Stimulated activated naive CD4-positive, alpha-beta T cell (primary cell): ENCODE results near the gene KCNQ5.

Source experiments
- DNase-seq, 6 experiments: peaks; one replicate each; lab custom pipeline; 2025; lab: John Stamatoyannopoulos, UW

Gene KCNQ5

DNA sequence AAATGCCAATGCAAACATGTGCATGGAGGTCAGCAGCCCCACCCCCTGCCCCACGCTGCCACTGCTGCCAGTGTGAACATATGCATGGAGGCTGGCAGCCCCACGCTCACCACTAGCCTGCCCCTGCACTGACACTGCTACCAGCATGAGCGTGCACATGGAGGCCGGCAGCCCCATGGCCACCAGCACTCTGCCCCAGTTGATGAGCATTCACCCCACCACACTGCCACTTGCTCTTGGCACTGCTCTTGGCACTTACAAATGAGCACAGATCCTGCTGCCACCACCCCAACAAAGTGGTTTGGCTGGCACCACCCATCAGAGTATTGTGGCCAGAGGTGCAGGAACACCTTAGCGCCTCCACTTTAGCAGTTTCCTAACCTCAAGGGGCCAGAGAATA, 429.3 kb downstream of the KCNQ5 start:
- DNase-seq: no peak

DNA sequence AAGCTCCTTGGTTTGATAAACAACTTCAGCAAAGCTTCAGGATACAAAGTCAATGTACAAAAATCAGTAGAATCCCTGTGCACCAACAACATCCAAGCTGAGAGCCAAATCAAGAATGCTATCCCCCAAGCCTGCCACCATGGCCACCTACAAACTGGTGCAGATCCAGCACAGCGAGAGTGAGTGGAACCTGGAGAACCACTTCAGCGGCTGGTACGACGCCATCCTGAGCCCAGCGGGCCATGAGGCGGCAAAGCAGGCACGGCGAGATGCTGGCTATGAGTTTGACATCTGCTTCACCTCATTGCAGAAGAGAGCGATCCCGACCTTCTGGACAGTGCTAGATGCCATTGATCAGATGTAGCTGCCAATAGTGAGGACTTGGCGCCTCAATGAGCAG, 433.1 kb downstream of the KCNQ5 start:
- DNase-seq: no peak

DNA sequence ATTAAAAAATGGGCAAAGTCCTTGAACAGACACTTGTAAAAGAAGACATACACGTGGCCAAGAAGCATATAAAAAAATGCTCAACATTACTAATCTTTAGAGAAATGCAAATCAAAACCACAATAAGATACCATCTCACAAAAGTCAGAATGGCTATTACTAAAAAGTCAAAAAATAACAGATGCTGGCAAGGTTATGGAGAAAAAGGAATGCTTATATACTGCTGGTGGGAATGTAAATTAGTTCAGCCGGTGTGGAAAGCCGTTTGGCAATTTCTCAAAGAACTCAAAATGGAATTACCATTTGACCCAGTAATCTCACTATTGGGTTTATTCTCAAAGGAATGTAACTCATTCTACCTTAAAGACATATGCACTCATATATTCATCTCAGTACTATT, 436.9 kb downstream of the KCNQ5 start:
- DNase-seq: no peak

DNA sequence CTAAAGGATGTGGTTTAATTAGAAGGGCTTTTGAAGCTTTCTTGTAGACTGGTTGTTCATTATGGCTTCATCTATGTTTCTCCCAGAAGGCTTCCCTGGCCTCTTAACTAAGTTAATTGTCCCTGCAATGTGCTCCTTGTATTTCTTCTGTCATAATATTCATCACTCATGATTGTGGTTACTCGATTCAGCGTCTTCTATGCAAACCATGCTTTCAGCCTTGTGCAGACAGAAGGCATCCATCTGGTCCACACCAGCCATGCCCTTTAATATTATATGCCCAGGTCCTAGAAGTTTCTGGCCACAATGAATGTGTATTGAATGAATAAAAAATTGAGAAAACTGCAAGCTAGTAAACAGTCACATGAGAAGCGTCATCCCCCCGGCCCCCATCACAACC, 440.3 kb downstream of the KCNQ5 start:
- no peak for DNase-seq

DNA sequence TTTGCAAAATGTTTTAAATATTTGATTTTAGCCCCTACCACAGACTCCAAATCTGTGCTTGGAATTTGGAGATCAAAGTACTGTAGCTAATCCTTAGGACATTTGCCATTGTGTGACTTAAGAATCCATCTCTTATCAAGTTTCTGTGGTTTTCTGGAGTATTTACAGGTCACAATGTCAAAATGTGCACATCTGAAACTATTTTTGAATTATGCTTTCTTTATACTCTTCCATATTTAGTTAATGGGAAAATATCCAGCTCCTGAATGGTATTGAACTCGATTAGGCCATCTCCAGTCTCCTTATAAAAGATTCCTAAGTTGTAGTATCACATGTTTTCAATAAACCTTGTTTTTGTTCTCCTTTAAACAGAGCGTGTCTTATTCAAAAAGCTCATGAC, 441.0 kb downstream of the KCNQ5 start:
- DNase-seq: no peak

DNA sequence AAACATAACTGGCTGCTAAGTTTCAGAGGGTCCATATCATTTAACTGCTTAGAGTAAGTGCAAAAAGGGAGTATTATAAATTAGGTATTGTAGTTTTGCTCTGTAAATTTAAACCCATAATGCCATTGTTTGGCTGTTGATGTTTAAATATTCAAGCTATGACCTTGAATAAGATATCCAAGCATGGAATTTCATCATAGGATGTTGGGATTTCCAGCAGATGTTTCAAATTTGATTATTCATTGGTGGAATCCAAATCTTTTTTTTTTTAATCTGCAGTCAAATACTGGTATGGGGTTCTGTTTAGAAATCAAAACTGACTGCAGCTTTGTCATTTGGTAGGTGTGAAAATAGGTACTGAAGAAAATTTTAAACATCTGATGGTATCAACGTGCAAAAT, 442.4 kb downstream of the KCNQ5 start:
- no peak for DNase-seq

DNA sequence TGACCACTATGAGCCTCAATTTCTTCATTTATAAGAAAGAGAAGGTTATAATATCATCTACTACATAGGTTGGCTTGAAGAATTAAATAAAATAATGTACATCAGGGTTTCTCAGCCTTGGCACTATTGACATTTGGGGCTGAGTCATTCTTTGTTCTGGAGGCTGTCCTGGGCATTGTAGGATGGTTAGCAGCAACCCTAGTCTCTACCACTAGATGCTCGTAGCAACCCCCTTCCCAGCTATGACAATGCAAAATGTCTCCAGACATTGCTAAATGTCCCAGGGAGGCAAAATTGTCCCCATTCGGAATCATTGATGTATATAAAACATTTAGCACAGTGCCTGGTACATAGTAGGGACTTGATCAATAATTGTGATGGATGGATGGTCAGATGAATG, 451.4 kb downstream of the KCNQ5 start:
- no peak for DNase-seq

DNA sequence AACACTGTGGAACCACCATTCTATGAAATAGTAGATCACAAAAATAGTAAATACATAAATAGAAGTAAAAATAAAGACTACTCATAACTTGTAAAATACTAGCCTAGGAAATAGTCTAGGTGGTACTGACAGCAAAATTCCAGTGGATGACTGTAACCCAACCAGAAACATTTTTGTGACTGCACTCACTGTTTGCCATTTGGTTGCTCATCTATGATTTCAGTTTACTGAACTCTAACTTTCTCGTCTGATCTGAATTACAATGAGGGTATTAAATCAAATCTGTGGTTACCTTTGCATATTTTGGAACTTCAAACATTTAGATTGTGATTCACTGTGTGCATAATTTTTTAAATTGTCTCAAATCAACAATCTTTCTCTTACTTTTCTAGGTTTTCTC, 452.3 kb downstream of the KCNQ5 start:
- DNase-seq: no peak

DNA sequence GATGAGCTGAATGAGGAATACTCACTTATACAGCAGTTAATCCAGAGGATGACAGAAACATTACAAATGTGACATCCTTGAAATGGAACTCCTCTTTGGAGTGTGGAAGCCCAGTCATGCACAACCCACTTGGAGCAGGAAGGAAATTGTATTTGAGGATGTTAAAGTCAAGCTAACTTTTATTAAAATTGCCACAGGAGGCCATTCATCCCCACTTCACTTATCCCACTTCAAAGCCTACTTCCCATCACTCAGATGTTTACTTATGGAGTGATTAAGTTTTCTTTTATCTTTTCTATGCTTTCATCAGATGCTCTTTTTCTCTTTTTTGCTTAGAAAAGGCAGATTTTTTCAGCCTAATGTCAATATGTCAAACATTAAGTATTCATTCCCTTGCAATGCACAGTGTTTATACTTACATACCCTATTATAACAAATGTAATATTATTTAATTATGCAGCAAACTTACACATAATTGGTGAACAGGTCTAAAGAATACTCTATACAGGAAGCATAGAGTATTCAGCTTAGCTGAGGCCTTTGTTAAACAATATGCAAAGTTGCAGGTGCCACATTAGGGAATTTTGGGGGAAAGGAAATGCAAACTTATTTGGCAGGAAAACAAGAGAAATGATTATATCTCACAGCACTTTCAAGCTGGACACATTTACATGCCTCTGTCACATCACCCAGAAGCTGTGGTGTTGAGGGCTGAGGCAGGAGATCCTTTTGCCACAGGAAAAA, 454.5 kb downstream of the KCNQ5 start:
- DNase-seq: no peak

DNA sequence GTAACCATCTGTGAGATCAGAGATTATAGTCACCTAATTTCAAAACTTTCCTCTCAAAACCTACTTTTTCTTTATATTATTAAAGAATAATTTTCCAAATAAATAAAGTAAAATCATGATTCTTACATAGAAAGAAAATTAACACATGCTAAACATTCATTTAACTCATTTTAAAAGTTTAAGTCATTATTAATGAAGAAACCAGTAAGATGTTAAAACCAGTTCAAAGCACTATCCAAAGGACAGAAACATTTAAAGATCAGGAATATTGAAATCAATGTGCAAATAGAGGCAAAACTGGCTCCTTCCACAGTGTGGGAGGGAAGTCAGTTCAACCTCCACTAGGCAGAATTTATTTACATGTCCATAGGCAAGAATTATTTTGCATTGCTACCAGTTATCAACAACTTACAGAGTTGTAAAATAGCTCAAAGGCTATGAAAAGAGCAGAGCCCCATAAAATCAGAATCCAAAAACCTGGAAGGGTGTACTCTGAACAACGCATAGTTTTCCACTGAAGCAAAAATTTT, 456.5 kb downstream of the KCNQ5 start:
- DNase-seq: no peak

DNA sequence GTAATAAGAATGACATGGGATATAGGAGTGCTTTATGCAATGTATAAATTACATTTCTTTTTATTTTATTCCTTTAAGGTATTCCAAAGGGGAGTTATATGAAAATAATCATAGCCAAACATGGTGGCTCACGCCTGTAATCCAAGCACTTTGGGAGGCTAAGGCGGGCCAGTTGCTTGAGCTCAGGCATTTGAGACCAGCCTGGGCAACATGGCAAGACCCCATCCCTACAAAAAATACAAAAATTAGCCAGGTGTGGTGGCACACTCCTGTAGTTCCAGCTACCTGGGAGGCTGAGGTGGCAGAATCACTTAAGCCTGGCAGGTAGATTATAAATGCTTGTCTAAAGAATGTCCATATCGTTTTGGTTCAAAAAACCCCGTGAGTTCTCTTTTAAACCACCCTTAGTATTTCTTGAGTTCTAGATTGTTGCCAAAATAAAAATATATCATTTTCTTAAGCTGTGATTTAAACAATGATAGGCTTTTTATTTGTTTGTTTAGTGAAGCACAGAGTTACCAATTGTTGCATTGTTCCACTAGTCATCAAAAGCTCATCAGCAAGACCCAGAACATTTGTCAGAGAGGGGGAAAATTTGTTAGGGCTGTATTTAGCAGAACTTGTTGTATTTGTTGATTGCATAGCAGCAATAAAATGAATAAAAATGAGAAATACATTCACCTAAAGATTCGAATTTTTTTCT, 457.2 kb downstream of the KCNQ5 start:
- no peak for DNase-seq

DNA sequence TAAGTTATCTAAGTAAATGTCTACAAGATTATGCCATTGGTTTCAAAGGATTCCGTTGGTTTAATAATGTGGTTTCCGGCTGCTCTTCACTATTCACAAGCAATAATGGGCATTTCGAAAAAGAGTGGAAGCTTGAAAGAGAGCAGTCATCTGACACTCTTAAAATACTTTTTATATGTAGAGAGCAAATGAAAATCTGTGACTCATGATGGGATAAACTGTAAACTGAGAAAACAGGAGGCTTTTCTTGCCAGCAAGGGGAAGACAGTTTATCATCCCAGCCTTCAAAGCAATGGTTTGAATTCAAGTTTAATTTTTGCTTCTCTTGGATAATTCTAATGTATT, 457.7 kb downstream of the KCNQ5 start:
- no peak for DNase-seq

DNA sequence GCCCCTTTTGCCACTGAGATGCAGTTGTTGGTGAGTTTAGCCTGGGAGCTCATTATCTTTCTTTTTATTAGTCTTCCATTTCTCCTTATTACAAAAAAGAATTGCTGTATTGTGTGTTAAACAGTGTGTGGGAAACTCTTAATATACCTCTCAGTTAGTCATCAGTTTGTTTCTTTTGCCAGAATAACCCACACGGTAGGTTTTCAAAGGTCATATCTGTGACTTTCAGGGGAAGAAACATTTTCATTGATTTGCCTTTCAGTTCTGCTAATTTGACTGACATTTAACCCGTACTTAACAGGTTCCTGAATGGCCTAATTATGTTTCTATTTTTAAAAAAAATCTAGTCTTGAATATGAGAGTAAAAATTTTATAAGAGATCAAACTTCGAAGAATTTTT, 458.1 kb downstream of the KCNQ5 start:
- no peak for DNase-seq

DNA sequence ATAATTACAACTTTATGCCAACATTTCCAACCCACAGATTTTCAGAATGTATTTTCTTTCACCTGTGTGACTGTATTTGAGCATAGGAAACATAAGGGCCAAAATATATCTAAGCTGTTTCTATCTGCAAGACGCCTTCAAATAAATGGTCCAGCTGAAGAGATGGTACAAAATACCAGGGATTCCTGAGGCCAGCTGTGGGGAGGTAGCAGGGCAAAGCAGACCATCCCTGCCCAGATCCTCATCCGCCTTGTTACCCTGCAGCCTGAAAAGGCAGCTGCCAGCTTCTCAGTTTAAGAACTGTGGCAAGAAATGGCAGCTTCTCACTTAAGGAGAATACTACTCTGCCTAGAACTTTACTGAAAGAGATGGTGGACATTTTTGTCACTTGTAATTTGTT, 460.1 kb downstream of the KCNQ5 start:
- DNase-seq: no peak

DNA sequence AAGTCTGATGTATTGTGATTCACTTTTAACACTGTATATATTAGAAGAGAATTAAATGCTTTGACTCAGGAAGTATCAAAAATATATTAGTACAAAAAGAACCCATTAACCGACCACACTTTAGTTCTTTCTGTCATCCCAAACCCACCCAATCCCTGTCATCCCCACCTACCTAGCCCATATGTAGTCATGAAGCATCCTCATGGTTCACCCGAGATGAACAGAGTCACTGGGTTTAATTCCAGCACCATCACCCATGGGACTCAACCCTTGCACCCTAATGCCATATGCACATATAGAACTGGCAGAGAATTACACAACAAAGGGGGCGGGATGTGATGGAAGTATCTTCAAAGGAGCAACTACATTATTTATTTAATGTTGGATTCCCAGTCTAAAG, 462.0 kb downstream of the KCNQ5 start:
- no peak for DNase-seq

DNA sequence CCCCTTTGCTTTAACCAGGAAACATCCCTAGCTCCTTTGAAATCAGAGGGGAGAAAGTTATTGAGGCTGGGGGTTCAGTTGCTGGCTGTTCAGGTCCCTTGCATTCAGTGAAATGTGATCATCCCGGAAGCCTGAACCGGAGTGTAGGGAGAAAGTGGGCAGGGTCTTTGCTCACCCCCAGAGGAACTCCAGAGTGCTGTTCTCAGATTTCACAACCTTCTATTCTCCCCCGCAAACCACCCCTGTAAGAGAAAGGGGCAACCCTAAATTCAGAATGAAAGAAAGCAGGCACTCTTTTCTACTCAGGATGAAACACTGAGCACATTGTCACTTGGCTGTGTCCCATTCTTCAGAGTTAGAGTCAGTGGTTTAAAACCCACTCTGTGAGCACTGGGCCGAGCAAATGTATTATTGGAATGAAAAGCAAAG, 463.6 kb downstream of the KCNQ5 start:
- DNase-seq: no peak

DNA sequence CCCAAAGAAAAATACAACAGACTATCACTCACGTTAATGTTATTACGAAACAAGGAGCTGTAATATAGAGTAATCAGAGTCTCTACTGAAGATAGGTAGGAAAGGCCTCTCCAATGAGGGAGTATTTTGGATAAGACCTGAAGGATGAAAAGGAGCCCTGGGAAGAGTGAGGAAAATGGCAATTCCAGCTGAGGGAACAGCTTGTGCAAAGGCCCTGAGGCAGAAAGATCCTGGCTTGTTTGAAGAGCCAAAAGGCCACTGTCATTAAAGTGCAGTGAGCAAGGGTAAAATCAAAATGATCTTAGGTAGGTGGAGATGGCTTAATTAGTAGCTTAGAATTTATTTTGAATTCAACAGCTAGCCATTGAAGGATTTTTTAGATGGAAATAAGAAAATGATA, 464.9 kb downstream of the KCNQ5 start:
- no peak for DNase-seq

DNA sequence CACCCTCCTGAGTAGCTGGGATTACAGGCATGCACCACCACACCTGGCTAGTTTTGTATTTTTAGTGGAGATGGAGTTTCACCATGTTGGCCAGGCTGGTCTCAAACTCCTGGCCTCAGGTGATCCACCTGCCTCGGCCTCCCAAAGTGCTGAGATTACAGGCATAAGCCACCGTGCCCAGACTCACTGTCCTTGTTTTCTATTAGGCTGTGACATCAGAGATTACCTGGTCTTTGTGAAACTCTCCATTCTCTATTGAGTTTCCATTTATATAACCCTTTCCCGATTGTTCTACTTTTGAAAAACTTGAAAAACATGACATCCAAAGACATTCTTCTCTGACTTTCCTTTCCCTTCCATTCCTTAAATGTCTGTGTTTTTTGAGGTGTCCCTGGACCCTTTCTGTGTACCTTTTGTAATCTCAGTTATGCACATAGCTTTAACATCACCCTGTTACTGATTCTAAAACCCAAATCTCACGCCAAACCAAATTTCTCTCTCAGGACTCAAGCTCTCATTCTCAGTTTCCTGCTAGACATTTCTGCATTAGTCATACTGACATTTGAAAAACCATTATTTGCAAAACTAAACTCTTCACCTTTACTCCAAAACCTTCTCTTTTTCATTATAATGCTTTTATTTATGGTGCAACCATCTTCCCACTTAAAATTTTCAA, 466.4 kb downstream of the KCNQ5 start:
- no peak for DNase-seq

DNA sequence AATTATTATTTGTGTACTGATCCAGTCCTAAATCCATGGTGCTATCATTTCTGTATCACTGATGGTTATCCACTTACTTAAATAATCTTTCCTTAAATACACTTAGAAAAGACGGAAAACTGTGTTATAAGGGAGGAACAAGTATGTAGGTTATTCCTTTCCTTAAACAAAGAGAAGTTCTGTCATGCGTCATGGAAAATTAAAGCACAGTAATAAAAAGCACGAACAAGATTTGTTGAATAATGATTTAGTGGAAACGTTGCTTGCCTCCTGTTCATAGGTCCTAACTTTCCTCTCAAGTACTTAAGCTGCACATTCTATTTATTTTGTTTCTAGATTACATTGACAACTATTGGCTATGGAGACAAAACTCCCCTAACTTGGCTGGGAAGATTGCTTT, 483.1 kb downstream of the KCNQ5 start:
- DNase-seq: no peak

DNA sequence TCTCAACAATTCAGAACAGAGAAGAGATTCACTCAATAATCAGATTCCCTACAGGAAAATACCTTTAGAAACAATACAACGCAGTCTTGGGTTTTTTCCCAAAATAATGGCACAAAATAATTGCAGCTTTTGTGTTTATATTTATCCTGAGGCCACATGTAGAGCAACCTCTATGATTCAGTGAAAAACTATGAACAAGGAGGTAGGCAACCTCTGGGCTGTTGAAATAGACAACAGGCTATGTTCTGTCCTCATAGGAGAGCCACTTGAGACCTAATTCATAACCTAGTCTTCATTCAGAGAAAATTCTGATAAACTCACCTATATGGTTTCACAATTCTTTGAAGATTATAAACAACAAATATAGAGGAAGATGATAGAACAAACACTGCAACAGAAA, 485.2 kb downstream of the KCNQ5 start:
- DNase-seq: no peak

DNA sequence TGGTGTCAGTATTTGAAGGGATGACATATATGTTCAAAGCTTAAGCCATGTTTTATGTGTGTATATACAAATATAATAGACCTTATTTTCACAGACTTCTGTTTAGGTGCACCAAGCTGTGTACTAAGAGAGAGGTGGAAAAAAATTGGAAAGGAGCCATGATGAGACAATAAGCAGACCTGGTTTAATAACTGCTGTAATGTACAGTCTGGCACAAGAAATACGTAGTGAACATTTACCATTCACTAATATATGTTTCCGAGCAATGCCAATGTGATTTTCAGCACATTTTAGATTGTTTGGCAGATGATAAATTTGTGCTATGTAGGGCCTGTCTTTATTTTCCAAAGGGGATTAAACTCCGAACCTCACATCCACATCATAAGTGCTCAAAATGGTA, 487.1 kb downstream of the KCNQ5 start:
- no peak for DNase-seq

DNA sequence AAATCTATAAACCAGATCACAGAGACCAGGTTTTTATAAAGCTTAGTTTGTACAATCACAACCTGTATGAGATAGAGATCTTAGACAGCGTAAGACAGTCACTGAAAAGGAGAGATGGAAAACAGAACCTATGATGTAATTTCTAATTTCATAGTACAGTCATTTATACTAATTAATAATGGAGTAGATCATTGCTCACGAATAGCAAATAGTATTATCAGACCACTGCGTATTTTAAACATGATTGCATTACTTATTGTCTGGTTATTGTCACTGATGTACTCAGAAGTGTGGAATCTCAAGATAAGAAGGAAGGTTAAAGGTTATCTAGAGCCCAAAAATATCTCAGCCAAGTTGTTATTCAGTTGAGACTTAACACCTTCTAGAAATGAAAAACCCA, 487.8 kb downstream of the KCNQ5 start:
- no peak for DNase-seq

DNA sequence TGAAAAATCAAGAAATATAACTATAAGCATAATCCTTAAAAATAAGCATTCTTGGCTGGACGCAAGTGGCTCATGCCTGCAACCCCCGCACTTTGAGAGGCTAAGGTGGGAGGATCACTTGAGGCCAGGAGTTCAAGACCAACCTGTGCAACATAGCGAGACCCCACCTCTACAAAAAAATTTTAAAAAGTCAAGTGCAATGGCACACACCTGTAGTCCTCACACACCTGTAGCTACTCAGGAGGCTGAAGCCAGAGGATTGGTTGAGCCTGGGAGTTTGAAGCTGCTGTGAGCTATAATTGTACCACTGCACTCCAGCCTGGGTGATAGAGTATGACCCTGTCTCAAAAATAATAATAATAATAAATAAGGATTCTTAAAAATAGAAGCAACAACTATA, 494.5 kb downstream of the KCNQ5 start:
- DNase-seq: no peak
